ENCODE data around the gene TMPRSS6. TPM values are rescaled to one million over a fixed set of nuclear protein-coding genes. Genes with fewer than 3 reads are reported as not detected.

The TMPRSS6 gene
- polyA plus RNA-seq, 1 donor, result 0.10 TPM

- DNase-seq (ENCODE audit: low read depth), result no peak
Measured at GRCh38 chr22:37028692-37029674, 80.5 kb downstream of the TMPRSS6 start.

GRCh38 chr22:37027556-37027955 lies 82.0 kb downstream of the TMPRSS6 start:
- DNase-seq (ENCODE audit: low read depth), result no peak

- no peak for DNase-seq (ENCODE audit: low read depth)
Measured at GRCh38 chr22:37026325-37026724, 83.2 kb downstream of the TMPRSS6 start.

GRCh38 chr22:37025500-37026070 lies 83.9 kb downstream of the TMPRSS6 start:
- DNase-seq (ENCODE audit: low read depth), result no peak

- DNase-seq (ENCODE audit: low read depth), result no peak
Measured at GRCh38 chr22:37024339-37025157, 85.0 kb downstream of the TMPRSS6 start.

GRCh38 chr22:37023743-37024338 lies 85.7 kb downstream of the TMPRSS6 start:
- no peak for DNase-seq (ENCODE audit: low read depth)

GRCh38 chr22:37022483-37023337 lies 86.8 kb downstream of the TMPRSS6 start:
- DNase-seq (ENCODE audit: low read depth), result no peak

GRCh38 chr22:37021710-37022482 lies 87.6 kb downstream of the TMPRSS6 start:
- DNase-seq (ENCODE audit: low read depth), result no peak

- no peak for DNase-seq (ENCODE audit: low read depth)
Measured at GRCh38 chr22:37021041-37021440, 88.5 kb downstream of the TMPRSS6 start.

GRCh38 chr22:37020192-37020479 lies 89.4 kb downstream of the TMPRSS6 start:
- no peak for DNase-seq (ENCODE audit: low read depth)

- DNase-seq (ENCODE audit: low read depth), result no peak
Measured at GRCh38 chr22:37019309-37020191, 90.0 kb downstream of the TMPRSS6 start, which contains the start of the genes MPST and TST. TSS of gene MPST (plus strand) at chr22:37019742. CDS start at chr22:37019837, 95 bp downstream. TSS of gene TST (minus strand) at chr22:37019447. CDS start at chr22:37018732, 715 bp downstream.

GRCh38 chr22:37018815-37019308 lies 90.7 kb downstream of the TMPRSS6 start:
- DNase-seq (ENCODE audit: low read depth), result no peak

GRCh38 chr22:37018086-37018814 lies 91.3 kb downstream of the TMPRSS6 start:
- DNase-seq (ENCODE audit: low read depth), result no peak

- no peak for DNase-seq (ENCODE audit: low read depth)
Measured at GRCh38 chr22:37017356-37017755, 92.2 kb downstream of the TMPRSS6 start.

GRCh38 chr22:37016134-37016910 lies 93.2 kb downstream of the TMPRSS6 start:
- DNase-seq (ENCODE audit: low read depth), result no peak

GRCh38 chr22:37015587-37015878 lies 94.0 kb downstream of the TMPRSS6 start:
- no peak for DNase-seq (ENCODE audit: low read depth)
